Activated CD8-positive, alpha-beta memory T cell treated with anti-CD3 and anti-CD28 coated beads for 24 hours (primary cell): Measurements from ENCODE around the gene SNRPB.

ENCODE experiments used
- DNase-seq: peaks from one replicate; pipeline ENCODE4 v3.0.0-alpha.2; 2020

The SNRPB gene

DNA sequence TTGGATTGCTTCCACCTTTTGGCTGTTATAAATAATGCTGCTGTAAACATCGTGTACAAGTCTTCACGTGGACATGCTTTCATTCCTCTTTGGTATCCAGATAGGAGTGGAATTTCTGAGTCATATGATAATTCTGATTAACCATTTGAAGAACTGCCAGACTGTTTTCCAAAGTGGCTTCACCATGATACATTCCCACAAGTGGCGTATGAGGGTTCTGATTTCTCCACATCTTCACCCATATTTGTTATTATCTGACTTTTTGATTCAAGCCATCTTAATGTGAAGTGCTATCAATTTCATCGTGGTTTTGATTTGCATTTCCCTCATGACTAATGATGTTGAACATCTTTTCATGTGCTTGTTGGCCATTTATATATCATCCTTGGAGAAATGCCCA lies 2.9 kb upstream of the SNRPB start:
- DNase-seq = no peak

DNA sequence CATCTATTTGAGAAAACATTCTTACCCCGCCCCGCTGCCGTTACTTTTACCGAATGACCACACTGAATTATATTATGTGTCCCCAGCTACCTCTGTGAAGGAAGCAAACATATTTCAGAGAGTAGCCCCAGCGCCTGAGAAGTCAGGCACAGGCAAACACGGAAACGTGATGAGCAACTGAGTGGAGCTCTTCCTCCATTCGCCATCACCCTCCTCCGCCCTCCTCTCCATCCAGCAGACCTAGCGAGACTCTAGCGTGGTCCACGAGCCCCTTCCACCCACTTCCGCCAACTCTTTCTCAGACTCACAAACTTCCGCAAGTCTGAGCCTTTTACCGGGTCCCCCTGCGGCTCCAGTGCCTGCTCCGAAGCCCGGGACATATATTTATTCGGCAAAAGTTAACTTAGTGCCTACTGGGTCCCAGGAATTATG lies 582 bp downstream of the SNRPB start:
- DNase-seq = peak; percentile 86

DNA sequence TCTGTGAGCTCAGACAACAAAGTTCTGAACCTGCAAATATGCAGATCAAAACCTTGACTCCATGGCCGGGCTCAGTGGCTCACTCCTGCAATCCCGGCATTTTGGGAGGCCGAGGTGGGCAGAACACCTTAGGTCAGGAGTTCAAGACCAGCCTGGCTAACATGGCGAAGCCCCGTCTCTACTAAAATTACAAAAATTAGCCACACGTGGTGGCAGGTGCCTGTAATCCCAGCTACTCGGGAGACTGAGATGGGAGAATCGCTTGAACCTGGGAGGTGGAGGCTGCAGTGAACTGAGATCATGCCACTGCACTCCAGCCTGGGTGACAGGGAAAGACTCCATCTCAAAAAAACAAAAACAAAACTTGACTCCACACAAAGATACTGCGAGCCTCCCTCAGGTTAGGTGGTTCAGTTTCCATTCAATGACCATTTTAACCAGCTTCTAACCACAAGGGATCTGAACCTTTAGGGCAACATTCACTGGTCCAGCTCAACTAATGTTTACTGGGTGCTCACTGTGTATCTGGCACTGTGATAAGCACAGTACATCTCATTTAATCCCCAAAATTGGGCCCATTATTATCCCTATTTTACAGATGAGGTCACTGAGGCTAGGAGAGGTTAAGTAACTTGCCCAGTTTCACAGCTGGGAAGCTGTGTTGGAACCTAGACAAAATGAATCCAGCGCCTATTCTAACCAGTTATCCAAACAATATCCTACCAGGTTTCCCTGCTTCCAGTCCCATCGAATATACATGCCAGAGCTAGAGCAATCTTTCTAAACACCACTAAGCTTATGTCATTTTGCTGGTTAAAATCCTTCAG lies 1.8 kb downstream of the SNRPB start:
- DNase-seq = no peak

DNA sequence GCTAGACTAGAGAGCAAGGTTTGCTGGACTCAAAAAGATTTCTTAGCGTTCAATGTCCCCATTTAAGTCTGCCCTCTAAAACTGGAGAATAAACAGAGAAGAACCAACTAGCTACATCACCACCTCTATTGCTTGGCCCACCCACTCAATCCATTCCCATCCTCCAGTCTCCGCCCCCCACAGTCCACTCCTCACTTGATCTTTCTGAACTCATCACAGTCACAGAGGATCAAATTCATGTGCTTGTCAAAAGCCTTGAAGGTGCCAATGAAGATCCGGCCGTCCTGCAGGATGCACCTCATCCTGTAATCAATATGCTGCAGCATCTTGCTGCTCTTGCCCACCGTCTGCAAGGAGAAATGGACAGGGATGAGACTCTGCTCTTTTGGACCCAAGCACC lies 3.2 kb downstream of the SNRPB start:
- no peak for DNase-seq

DNA sequence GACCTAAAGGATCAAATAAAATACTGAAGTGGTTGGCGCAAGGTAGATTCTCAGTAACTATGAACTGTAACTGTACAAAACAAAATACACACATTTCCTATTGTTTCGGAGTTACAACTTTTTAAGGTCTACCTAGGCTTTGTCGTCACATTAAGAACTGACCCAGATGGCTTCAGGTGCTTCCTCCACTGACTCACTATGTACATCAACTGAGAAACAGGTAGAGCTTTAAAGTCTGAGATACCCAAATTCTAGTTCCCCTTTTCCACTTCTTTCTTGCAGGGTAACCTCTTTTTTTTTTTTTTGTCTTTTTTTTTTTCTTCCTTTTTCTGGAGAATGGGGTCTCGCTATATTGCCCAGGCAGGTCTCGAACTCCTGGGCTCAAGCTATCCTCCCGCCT lies 5.5 kb downstream of the SNRPB start:
- DNase-seq = no peak

DNA sequence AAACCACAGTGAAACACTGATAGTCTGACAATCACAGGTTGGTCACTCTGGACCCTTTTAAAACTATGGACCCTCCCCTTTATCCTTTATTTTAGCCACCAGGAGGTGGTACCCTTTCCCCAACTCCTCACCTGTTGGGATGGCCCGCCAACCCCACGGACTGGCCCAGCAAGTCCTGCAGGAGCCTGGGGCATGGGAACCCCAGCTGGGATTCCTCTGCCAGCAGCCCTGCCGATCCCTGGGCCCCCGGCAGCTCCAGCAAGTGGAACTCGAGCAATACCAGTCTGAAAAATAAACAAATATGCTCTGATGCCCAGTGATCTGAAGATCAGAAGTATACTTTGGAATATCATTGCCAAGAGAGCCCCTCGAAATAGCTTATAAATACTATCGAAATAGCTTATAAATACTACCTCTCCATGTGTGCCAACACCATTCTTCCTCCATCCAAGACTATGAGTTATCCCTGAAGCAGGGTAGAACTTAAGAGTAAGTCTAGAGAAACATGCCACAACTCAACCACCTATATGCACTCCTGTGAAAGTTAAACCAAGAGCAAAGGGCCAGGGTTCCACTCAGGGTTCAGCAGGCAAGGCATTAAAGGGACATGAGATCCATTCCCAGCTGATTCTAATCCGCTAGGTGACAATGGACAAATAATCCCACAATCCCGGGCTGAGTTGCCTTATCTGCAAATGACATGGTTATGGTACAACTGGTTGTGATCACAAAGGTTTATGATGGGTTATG lies 6.8 kb downstream of the SNRPB start:
- DNase-seq = no peak

DNA sequence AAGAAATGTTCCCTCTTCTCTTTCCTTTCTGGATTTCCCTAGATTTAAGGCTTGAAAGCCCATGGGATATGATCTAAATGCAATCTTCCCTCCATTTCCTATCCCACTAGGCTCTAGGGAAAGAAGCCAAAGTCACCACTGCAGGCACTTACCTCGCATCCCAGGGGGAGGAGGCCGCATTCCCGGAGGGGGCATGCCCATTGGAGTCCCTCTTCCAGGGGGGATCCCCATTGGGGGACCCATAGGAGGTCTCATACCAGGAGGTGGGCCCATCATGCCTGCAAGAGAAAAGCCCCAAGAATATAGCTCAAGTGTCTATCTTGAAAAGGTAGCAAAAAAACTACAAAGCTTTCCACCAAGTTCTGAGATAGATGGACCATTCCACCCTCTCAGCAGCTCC lies 8.1 kb downstream of the SNRPB start:
- no peak for DNase-seq

DNA sequence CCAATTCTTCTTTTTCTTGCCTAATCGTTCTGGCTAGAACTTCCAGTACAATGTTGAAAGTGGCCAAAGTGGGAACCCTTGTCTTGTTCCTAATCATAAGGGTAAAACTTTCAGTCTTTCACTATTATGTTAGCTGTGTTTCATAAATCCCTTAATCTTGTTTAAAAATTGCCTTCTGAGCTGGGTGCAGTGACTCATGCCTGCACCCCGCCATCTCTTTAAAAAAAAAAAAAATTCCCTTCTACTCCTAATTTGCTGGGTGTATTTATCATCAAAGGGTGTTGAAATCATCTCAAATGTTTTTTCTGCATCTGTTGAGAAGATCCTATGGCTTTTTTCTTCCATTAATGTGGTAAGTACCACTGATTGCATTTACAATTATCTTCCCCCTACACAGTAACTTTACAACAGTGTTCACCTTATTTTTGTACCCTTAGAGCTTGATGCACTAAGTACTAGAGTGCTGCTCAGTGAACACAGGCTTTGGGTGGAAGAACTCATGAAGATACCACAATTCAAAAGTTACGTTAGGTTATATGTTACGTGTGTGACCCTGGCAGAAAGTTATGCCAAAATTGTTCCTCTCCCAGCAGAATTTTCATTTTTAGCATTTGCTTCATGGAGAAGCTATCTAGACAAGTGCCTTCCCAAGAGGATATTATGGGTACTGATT lies 9.7 kb downstream of the SNRPB start:
- no peak for DNase-seq

DNA sequence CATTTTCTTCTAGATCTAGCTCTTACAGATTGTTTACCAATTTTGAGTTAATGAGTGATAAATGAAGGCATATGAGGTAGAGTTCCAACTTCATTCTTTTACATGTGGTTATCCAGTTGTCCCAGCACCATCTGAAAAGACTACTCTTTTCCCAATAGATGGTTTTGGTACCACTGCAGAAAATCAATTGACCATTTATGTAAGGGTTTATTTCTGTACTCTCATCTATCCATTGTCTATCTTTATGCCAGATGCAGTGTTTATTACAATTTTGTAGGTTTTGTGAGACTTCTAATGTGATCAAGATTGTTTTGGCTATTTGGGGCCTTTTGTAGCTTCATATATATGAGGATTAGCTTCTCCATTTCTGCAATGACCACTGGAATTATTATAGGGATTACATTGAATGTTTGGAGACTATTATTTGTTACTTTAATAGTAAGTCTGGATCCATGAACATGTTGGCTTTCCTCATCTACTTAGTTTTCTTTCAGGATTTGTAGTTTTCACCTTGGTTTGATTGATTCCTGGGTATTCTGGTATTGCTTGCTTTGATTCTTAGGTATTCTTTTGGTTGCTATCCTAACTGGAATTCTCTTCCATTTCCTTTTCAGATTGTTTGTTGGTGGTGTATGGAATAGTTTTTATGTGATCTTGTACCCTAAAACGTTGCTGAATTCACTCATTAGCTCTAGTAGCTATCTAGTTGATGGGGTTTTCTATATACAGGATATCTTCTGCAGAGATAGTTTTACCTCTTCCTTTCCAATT lies 10.4 kb downstream of the SNRPB start:
- no peak for DNase-seq

DNA sequence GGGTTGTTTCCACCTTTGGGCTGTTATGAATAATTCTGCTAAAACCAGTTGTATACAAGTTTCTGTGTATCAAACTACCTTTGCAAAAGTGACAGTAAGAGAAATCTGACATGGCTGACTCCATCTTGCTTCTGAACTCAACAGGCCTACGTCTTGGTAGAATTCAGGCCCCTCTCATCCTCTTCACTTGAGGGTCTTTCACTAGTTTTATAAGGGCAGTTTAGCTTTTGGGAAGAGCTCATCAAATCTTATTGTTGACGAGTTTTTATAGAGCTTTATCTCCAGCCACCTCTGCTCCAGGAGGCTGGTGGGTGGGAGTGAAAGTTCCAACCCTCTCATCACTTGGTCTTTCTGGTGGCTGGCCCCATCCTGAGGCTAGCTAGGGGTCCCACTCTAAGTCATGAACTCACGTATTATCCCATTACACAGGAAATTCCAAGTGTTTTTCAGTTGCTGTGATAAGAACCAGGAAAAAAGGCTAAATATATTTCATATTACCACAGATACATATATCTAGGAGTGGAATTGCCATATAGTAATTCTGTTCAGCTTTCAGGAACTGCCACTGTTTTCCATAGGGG lies 11.6 kb downstream of the SNRPB start:
- DNase-seq = no peak

DNA sequence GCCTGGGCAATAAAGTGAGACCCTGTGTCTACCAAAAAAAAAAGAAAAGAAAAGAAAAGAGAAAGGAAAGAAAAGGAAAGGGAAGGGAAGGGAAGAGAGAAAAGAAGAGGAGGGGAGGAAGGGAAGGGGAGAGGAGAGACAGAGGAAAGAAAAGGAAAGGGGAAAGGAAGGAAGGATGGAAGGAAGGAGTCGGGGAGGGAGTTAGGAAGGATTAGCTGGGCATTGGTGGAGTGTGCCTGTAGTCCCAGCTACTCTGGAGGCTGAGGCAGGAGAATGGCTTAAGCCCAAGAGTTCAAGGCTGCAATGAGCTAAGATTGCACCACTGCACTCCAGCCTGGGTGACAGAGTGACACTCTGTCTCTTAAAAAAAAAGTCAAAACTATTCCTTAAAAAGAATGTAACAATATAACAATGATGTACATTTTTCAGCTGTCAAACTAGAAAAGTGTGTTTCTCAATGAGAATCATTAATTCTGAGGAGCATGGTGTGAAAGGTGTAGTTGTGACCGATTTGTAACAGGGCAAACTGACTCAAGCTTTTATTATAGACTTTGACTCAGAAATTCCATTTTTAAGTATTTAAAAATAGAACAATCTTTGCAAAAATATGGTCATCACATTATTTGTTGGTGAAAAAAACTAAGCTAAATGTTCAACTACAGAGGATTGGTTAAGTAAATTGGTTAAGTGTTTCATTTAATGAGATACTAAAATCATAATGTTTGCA lies 14.7 kb downstream of the SNRPB start:
- no peak for DNase-seq

DNA sequence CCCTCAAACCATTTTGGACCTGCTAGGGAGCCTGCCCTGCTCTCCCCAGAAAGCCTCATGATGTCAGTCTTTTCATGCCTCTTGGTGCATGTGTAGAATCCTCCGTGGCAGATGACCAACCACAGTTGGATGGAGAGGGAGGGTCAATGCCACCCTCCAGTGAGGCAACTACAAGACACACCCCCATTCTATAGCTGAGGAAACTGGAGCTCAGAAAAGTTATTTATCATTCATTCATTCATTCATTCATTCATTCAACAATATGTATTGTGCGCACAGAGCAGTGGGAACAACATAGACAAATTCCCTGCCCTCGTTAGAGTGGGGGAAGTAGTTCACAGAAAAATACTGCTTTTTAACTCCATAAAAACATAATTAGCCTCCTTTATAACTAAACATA lies 16.8 kb downstream of the SNRPB start:
- no peak for DNase-seq

DNA sequence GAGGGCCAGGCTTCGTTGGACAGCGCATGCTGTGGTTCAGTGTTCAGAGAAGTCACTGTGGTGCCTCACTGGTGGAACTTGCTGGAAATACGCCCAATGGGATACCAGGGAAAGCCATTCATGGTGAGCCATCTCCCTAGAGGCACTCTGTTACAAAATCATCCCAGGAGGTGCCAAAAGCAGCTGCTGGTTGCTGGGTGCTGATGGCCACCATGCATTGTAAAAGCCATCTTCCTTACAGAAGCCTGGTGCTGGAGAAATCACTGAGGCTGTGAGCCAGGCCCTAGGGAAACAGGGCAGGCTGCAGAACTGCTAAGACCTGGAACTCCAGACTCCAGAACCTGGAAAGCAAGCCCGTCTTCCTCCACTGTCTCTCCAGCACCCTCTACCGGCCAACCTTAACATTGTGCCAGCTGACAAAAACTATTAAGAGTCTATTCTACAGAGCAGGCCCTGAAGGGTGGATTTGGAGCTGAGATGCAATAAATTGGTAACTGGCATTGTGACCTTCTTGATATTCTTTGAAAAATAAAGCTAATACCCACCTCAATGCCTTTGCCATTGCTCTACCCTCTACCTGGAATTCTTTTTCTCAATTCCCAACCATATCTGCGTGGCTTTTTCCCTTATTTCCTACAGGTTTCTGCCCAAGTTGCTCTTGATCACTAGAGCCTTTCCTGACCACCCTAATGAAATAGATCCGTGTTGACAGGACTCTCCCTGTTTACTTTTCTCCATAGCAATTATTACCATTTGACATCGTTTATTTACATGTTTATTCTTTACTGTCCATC lies 18.5 kb downstream of the SNRPB start:
- DNase-seq = peak; percentile 83

DNA sequence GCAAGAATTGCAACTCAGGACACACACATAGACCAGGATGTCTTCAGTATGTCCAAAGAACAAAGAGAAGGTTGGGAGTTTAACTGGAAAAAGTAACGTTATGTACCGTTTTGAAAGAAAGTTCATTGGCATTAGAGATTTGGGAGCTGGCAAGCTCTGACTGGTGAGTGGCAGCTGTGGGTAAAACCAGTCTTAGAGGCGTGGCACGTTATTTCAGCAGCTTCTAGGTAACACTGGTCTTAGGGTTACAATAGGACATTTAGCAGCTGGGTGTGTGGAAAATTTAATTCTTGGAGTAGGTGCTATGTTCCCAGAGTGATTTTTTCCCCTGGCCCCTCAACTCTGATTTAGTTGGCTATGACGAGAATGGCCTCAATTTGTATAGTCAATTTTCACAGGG lies 19.2 kb downstream of the SNRPB start:
- DNase-seq = no peak

DNA sequence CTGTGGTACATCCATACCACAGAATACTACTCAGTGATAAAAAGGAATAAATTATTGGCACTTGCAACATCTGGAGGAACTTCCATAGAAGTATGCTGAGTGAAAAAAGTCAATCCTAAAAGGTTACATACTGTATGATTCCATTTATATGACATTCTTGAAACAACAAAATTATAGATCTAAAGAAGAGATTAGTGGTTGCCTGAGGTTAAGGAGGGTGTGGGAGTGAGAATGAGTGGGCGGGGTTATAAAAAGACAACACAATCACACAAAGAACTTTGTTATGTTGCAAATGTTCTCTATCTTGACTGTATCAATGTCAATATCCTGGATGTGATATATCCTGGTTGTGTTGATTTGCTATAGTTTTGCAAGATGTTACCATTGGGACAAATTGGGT lies 21.2 kb downstream of the SNRPB start:
- DNase-seq = no peak

DNA sequence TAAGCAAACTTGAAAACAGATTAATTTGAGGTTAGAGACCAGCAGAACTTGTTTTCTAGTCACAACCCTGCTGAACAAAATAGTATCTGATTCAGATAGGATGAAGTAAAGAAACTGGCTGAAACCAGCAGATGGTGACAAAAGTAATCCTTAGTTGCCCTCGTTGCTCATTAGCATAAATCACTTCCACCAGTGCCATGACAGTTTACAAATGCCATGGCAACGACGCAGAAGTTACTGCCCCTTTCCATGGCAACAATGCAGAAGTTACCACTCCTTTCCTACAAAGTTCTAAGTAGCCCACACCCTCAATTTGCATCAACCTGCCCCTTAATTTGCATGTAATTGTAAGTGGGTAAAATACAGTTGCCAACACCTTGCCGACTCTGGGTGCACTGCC lies 23.7 kb downstream of the SNRPB start:
- DNase-seq = no peak

DNA sequence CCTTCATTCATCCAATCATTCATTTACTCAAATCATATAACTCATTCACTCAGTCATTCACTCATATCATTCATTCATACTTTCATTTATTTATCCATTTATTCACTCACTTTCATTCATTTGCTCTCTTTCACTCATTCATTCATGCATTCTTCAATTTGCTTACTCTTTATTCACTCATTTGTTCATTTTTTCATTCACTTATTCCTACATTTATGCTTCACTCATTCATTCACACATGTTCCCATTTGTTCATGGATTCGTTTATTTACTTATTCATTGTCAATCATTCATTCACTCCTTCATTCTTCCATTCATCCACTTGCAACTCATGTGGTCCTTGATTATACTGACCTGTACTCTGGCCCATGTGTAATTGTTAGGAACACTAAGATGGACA lies 39.4 kb downstream of the SNRPB start:
- no peak for DNase-seq

DNA sequence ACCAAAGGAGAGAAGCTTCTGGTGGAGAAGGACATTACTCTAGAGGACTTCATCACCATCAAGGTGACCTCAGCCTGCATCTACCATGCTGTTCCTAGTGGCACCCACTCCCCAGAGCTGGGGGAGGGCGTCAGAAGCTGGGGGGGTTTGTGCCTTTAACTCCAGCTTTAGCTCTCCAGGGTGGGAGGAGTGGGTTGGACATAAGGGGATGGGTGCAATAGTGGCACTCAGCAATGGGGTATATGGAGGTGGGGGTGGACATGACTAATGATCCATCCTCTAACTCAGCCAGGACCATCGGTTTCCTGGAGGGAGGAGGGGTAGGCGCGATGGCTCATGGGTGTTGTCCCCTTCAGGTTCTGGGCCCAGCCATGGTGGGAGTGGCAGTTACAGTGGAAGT lies 40.1 kb downstream of the SNRPB start:
- DNase-seq = no peak

DNA sequence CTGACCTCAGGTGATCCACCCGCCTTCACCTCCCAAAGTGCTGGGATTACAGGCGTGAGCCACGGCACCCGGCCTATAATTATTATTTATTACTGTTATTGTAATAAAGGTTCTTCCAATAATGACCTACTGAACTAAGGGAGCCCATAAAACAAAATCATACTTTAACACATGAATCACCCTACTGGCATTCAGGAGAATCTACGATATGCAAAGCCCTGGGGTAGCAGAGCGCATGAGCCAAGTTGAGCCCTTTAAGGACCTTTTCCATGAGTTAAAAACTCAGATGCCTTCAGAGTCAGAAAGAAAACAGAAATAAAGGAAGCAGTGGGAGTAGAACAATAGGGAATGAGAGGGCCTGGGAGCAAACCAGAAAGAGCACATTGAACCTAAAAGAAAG lies 41.5 kb downstream of the SNRPB start:
- DNase-seq = no peak

DNA sequence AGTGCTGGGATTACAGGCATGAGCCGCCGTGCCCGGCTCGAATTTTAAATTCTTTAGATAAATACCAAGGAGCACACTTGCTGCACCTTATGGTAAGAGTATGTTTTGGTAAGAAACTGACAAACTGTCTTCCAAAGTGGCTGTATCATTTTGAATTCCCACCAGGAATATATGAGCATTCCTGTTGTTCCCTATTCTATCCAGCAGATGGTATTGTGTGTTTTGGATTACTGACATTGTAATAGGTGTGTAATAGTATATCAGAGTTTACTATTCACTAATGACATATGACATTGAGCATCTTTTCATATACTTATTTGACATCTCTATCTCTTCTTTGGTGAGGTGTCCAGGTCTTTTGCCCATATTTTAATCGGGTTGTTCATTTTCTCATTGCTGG lies 49.3 kb downstream of the SNRPB start:
- DNase-seq = no peak

DNA sequence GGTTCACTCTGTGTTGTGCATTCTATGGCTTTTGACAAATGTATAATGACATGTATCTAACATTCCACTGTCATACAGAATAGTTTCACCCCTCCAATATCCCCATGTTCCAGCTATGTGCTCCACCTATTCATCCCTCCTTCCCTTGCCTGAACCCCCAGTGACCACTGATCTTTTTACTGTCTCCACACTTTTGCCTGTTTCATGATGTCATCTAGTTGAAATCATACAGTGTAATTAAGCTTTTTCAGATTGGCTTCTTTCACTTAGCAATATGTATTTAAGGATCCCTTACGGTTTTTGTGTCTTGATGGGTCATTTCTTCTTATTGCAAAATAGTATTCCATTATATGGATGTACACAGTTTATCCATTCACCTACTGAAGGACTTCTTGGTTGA lies 50.1 kb downstream of the SNRPB start:
- DNase-seq = no peak
